Measurements from ENCODE around the gene MCUB.

Gene MCUB

GRCh38 chr4:109599046-109599652 is 39.1 kb downstream of the MCUB start:
- TF ChIP-seq CTCF (IDR thresholded peaks at IDR 0.05; ENCODE audit: low read length): no peak
- no peak for TF ChIP-seq EZH2 (optimal IDR thresholded peaks at IDR 0.05; ENCODE audit: low read depth, low read length)
- TF ChIP-seq EZH2phosphoT487 (IDR thresholded peaks at IDR 0.05; ENCODE audit: low read length): no peak
- H3K4me3 ChIP-seq (ENCODE audit: low read length): no peak overlapping the region
- no peak overlapping the region for H3K4me2 ChIP-seq (ENCODE audit: low read depth, low read length)
- H3K4me1 ChIP-seq (ENCODE audit: low read length): no peaks in the 10 kb centered on the region
- DNase-seq: no peak
- no peaks in the 10 kb centered on the region for H3K36me3 ChIP-seq (replicated peaks; ENCODE audit: insufficient read depth, low read length)
- H3K27me3 ChIP-seq (replicated peaks; ENCODE audit: insufficient read depth, low read length): no peaks in the 10 kb centered on the region
- H3K27ac ChIP-seq (ENCODE audit: low read length): no peak overlapping the region
- no peaks in the 10 kb centered on the region for H3K9me2 ChIP-seq (replicated peaks; ENCODE audit: insufficient read depth, low read length)
- no peaks in the 10 kb centered on the region for H3K9me3 ChIP-seq (replicated peaks; ENCODE audit: insufficient read depth, low read length)
- no peak overlapping the region for H2AFZ ChIP-seq (ENCODE audit: low read length)
- H3F3A ChIP-seq (ENCODE audit: insufficient read depth, low read length): no peaks in the 10 kb centered on the region
- H3K79me2 ChIP-seq (ENCODE audit: low read length): no peaks in the 10 kb centered on the region
- H3K9ac ChIP-seq (ENCODE audit: low read length): no peak overlapping the region
- H4K20me1 ChIP-seq (ENCODE audit: insufficient read depth, low read length): no peaks in the 10 kb centered on the region

- DNase-seq: no peak
- Histone ChIP-seq H3K4me1 (ENCODE audit: low read length) (no peaks in the 10 kb centered on the region), H3K9me2 (replicated peaks; ENCODE audit: insufficient read depth, low read length) (no peaks in the 10 kb centered on the region), H3K79me2 (ENCODE audit: low read length) (no peaks in the 10 kb centered on the region), H3K9ac (ENCODE audit: low read length) (no peak overlapping the region), H3K27ac (ENCODE audit: low read length) (no peak overlapping the region), H3K4me3 (ENCODE audit: low read length) (no peak overlapping the region), H3K4me2 (ENCODE audit: low read depth, low read length) (no peak overlapping the region), H2AFZ (ENCODE audit: low read length) (no peak overlapping the region), H3K36me3 (replicated peaks; ENCODE audit: insufficient read depth, low read length) (no peaks in the 10 kb centered on the region), H3F3A (ENCODE audit: insufficient read depth, low read length) (no peaks in the 10 kb centered on the region), H3K9me3 (replicated peaks; ENCODE audit: insufficient read depth, low read length) (no peaks in the 10 kb centered on the region), H3K27me3 (replicated peaks; ENCODE audit: insufficient read depth, low read length) (no peaks in the 10 kb centered on the region), H4K20me1 (ENCODE audit: insufficient read depth, low read length) (no peaks in the 10 kb centered on the region)
- TF ChIP-seq EZH2phosphoT487 (IDR thresholded peaks at IDR 0.05; ENCODE audit: low read length) (no peak), CTCF (IDR thresholded peaks at IDR 0.05; ENCODE audit: low read length) (no peak), EZH2 (optimal IDR thresholded peaks at IDR 0.05; ENCODE audit: low read depth, low read length) (no peak)
These were observed 40.4 kb downstream of the MCUB start for GRCh38 chr4:109600431-109600830.

- Histone ChIP-seq H3K27me3 (replicated peaks; ENCODE audit: insufficient read depth, low read length) (no peaks in the 10 kb centered on the region), H3K9me3 (replicated peaks; ENCODE audit: insufficient read depth, low read length) (no peaks in the 10 kb centered on the region), H3K36me3 (replicated peaks; ENCODE audit: insufficient read depth, low read length) (no peaks in the 10 kb centered on the region), H3K9ac (ENCODE audit: low read length) (no peak overlapping the region), H2AFZ (ENCODE audit: low read length) (no peak overlapping the region), H3K27ac (ENCODE audit: low read length) (no peak overlapping the region), H3K79me2 (ENCODE audit: low read length) (no peaks in the 10 kb centered on the region), H3K9me2 (replicated peaks; ENCODE audit: insufficient read depth, low read length) (no peaks in the 10 kb centered on the region), H3K4me1 (ENCODE audit: low read length) (no peaks in the 10 kb centered on the region), H3K4me3 (ENCODE audit: low read length) (no peak overlapping the region), H3F3A (ENCODE audit: insufficient read depth, low read length) (no peaks in the 10 kb centered on the region), H3K4me2 (ENCODE audit: low read depth, low read length) (no peak overlapping the region), H4K20me1 (ENCODE audit: insufficient read depth, low read length) (no peaks in the 10 kb centered on the region)
- TF ChIP-seq EZH2 (optimal IDR thresholded peaks at IDR 0.05; ENCODE audit: low read depth, low read length) (no peak), CTCF (IDR thresholded peaks at IDR 0.05; ENCODE audit: low read length) (no peak), EZH2phosphoT487 (IDR thresholded peaks at IDR 0.05; ENCODE audit: low read length) (no peak)
- no peak for DNase-seq
These were observed 41.3 kb downstream of the MCUB start for GRCh38 chr4:109601336-109601735.
